HG03066 (cell line): ENCODE measurements around the gene OR52E4.

ENCODE experiments used
- ATAC-seq: cut with Tn5 transposase; IDR thresholded peaks from one replicate; pipeline ENCODE4 v1.9.1; 2021; ENCODE audit warnings: low read depth; ENCODE audit not compliant: unreplicated experiment

Gene OR52E4

DNA sequence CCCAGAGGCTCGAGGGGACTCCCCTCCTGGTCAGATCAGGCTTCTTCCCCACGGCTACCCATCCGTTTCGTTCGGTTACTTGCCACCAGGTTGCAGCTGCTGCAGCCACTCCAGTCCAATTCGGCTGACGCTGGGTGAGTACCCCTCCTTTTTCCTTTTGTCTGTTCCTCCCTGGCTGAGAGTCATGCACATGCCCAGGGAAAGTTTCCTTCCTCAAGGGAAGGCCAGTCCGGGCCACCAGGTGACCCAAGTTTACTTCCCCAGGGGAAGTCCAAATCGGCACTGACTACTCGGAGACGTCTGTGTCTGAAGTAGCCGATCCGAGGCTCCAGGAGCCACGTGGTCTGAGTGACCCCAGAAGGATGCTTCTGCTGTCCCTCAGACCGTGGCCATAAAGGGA lies 48.4 kb downstream of the OR52E4 start:
- ATAC-seq = no peak

DNA sequence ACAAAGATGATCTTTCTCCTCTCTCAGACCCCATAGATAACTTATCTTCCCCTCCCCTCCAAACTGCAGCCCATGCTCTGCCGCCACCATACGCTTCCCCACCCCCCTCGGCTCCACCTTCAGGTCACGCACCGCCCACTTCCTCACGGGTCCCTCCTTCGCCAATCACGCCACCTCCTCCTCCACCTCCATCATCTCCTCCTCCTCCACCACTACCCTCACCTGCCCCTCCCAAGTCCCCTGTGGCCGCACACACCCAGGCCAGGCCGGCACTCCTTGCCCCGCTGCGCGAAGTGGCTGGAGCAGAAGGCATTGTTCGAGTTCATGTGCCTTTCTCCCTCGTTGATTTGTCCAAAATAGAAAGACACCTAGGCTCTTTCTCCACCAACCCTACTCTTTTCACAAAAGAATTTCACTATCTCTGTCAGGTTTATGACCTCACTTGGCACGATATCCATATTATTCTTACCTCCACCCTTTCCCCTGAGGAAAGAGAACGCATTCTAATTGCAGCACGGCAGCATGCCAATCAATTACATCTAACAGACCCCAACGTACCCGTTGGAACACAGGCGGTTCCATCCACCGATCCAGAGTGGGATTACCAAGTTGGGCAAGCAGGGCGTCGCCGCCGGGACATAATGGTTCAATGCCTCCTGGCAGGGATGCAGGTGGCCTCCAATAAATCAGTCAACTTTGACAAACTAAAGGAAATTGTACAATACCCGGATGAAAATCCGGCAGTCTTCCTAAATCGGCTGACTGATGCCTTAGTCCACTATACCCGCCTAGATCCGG lies 49.3 kb downstream of the OR52E4 start:
- no peak for ATAC-seq

DNA sequence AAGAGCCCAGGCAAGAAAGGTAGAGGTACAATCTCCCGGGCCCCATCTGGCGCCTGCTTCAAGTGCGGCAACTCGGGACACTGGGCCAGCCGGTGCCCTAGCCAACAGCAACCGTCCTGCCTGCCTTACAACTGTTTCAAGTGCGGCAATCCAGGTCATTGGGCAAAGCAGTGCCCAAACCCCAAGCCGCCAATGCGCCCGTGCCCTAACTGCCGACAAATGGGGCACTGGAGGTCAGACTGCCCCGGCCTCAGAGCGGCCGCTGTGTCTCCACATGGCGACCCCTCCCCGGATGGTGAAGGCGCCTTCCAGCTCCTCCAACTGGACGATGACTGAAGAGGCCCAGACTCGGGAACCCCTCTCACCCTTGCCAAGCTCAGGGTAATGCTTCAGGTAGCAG lies 50.2 kb downstream of the OR52E4 start:
- ATAC-seq = no peak

DNA sequence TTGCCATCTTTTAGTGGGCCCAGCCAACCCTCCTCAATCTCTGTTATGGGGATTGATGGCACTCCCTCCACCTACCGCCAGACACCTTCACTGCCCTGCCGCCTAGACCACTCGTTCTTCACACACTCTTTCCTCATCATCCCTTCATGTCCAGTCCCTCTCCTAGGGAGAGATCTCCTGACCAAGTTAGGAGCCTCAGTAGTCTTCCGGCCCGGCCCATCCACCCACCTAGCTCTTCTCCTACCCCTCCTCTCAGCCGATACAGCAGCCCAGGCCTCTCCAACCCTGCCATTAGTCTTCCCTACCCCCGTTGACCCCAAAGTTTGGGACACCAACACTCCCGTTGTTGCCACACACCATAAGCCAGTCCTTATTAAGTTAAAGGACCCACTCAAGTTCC lies 50.6 kb downstream of the OR52E4 start:
- no peak for ATAC-seq

DNA sequence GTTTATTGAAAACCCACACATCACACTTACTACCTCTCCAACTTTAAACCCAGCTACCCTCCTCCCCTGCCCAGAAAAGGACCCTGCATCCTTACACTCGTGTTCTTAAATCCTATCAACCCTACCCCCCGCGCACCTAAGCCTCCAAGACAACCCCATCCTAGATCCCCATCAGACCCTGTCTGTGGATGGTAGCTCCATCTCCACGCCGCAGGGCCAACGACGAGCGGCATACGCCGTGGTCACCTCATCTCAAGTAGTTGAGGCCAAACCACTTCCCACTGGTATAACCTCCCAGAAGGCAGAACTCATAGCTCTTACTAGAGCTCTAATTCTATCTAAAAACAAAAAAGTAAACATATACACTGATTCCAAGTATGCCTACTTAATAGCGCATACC lies 52.2 kb downstream of the OR52E4 start:
- no peak for ATAC-seq

DNA sequence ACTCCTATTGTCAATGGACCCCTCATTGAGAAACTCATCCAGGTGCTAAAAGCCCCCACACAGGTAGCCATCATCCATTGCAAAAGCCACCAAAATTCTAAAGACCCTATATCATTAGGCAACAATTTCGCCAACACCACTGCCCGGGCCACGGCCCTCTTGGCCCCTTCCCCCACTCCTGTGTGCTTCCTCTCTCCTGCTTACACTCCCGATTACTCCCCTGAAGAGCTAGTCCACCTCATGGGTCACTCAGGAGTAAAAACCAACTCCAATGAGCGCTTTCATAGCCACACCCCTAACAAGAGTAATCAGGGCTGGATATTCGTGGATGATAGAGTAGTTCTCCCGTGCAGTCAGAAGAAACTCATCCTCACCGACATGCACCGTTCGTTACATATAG lies 52.7 kb downstream of the OR52E4 start:
- ATAC-seq = no peak
